ENCODE results near the gene IL10RA. TPM values are rescaled to one million over a fixed set of nuclear protein-coding genes. Genes with fewer than 3 reads are reported as not detected.
"Not testable (repeated sequence)": the region's sequence is repeated elsewhere in the genome, so short reads cannot be mapped to it uniquely, and the experiment has no call there.

The IL10RA gene
- total RNA-seq, 5 donors from 2014 or later (not counting 1 experiment from before 2014, with no cell fraction given) = 195 to 450 (median 375) TPM

DNA sequence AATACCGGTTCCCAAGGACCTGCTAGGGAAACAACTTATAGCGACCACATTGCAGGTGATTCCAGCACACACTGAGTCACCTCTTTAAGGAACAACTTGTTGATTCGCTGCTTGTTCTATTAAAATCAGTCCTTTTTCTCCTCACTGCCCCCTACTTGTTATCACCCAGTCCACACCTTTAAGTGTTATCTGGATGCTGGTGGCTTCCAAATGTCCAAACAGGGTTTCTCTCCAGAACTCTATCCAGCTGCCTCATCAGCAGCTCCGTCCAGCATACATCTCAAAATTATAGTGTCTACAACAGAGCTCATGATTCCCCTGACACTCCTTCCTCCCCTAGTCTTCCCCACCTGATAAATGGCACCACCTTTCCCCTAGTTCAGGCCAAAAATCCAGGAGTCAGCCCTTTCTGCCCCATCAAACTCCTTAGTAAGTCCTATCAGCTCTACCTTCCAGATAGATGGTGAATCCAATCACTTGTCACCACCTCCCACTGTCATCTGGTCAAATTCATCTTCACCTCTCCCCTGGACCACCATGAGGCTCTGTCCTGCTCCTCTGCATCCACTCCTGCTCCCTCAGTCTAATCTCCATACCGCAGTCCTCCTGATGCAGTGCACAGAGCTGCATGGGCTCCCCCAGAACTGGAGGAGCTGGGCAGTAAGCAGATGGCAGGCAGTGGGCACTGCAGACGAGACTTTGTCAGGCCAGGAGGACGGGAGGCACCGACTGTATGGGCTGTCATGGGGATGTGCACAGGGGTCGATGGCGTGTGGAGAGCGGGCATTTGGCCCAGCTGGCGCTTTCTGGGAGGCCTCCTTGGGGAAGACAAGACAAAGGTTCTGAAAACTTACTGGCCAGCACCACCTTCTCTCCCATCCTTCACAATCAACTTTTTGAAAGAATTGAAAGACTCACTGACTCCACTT is 19.3 kb downstream of the IL10RA start:
- CTCF ChIA-PET = interaction anchor here in 1 of 2 donors (0.9 to 1.2 kb wide), 2 partner anchors 13 to 46 kb away, joined by 3 read pairs; no protein-coding TSS in a partner anchor
- WGBS (ENCODE audit: insufficient coverage) = 96% methylated on average over 12 of the region's 12 CpGs
- POLR2A ChIA-PET = interaction anchor here in 1 of 2 donors (0.6 kb wide), 1 partner anchor 780 kb away, joined by 3 read pairs; no protein-coding TSS in a partner anchor

DNA sequence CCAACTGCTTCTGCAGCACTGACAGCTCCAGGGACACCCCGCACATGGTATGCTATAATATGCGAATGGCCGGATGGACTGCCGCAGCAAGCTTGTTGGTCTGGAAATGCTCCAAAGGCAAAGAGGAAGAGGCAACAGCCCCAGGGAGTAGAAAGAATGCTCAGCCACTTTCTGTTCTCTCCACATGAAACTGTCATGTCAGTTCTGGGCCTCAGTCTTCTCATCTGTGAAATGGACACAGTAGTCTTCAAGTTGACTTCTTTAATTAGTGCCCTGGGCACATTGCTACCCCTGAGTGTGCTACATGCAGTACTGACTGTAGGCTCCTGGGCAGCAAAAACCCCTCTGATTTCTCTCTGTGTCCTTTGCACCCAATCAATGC is 19.9 kb downstream of the IL10RA start:
- Histone ChIP-seq H3K9me3 (no peaks in the 10 kb centered on the region), H3K4me1 (ENCODE audit: control insufficient read depth in 1 of 2, extremely low read depth in 1 of 2, insufficient read depth in 2 of 2, low read length in 2 of 2) (peaks cover 50 to 99% of the 10 kb centered on the region in 2 experiments), H3K4me3 (ENCODE audit: control insufficient read depth in 1 of 2, extremely low read depth in 1 of 2, low read length in 1 of 2) (no peak overlapping the region), H3K36me3 (ENCODE audit: control insufficient read depth in 2 of 2, extremely low read depth in 1 of 2, insufficient read depth in 1 of 2, low read length in 1 of 2) (peaks cover 0 to 3% of the 10 kb centered on the region in 2 donors), H3K27me3 (replicated peaks in 1 of 2; ENCODE audit: control insufficient read depth in 2 of 2, extremely low read depth in 1 of 2, insufficient read depth in 2 of 2, low read length in 1 of 2) (no peaks in the 10 kb centered on the region), H3K27ac (ENCODE audit: low read length) (peak overlapping the region; percentile 88)
- Mint-ChIP-seq H3K36me3 (peaks cover 8% of the 10 kb centered on the region), H3K27ac (peak overlapping the region; percentile 99 to 100), H3K27me3 (no peaks in the 10 kb centered on the region), H3K4me1 (peaks cover 94 to 100% (median 99%) of the 10 kb centered on the region in 3 donors), H3K4me3 (peak overlapping the region in 1 of 3 donors; percentile 85), H3K9me3 (peaks cover 0 to 9% (median 3%) of the 10 kb centered on the region in 3 donors)
- ChIA-PET POLR2A (no interaction called here), CTCF (interaction anchor here in 1 of 2 donors (0.9 to 1.2 kb wide), 2 partner anchors 12 to 45 kb away, joined by 3 read pairs; no protein-coding TSS in a partner anchor)
- DNase-seq (no peak), ATAC-seq (replicated peaks in 1 of 4) (no peak)
- 98% methylated on average over 4 of the region's 4 CpGs for WGBS (ENCODE audit: insufficient coverage)

More for the DNA sequence above, 19.3 kb downstream of the IL10RA start:
- no peak for ATAC-seq (replicated peaks in 1 of 4)
- H3K4me3 Mint-ChIP-seq = no peak overlapping the region
- DNase-seq = no peak
- Histone ChIP-seq H3K27me3 (replicated peaks in 1 of 2; ENCODE audit: control insufficient read depth in 2 of 2, extremely low read depth in 1 of 2, insufficient read depth in 2 of 2, low read length in 1 of 2) (no peaks in the 10 kb centered on the region), H3K4me1 (ENCODE audit: control insufficient read depth in 1 of 2, extremely low read depth in 1 of 2, insufficient read depth in 2 of 2, low read length in 2 of 2) (peaks cover 50 to 99% of the 10 kb centered on the region in 2 experiments), H3K9me3 (no peaks in the 10 kb centered on the region), H3K27ac (ENCODE audit: low read length) (peak overlapping the region; percentile 88), H3K4me3 (ENCODE audit: control insufficient read depth in 1 of 2, extremely low read depth in 1 of 2, low read length in 1 of 2) (no peak overlapping the region), H3K36me3 (ENCODE audit: control insufficient read depth in 2 of 2, extremely low read depth in 1 of 2, insufficient read depth in 1 of 2, low read length in 1 of 2) (peaks cover 0 to 10% of the 10 kb centered on the region in 2 donors)
- peaks cover 96 to 100% (median 100%) of the 10 kb centered on the region in 3 donors for H3K4me1 Mint-ChIP-seq
- H3K27me3 Mint-ChIP-seq = no peaks in the 10 kb centered on the region
- peaks cover 0 to 9% (median 3%) of the 10 kb centered on the region in 3 donors for H3K9me3 Mint-ChIP-seq
- peaks cover 9% of the 10 kb centered on the region for H3K36me3 Mint-ChIP-seq
- H3K27ac Mint-ChIP-seq = peak overlapping the region; percentile 99 to 100

DNA sequence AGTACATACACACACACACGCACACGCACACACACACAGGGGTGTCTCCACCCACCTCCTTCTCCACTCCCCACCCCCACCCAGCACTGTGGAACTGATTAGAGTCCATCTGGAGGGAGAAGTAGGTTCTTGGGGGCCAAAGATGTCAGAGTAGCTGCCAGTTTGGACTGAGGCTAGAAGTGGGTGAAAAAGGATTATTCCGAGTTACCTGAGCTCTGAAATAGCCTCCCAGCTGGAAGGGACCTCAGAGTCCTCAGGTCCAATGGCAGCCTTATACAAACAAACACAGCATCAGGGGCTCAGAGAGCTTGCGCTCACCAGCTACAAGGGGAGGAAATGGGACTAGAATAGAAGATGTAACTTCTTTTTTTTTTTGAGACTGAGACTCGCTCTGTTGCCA is 20.8 kb downstream of the IL10RA start:
- ATAC-seq (replicated peaks in 1 of 4) = peak in 1 of 4 experiments; percentile 43
- Mint-ChIP-seq H3K27ac (peak overlapping the region; percentile 99 to 100), H3K9me3 (peaks cover 0 to 9% (median 3%) of the 10 kb centered on the region in 3 donors), H3K4me1 (peaks cover 94 to 100% (median 99%) of the 10 kb centered on the region in 3 donors), H3K36me3 (peaks cover 3% of the 10 kb centered on the region), H3K4me3 (peak overlapping the region; percentile 65 to 85 (median 69)), H3K27me3 (no peaks in the 10 kb centered on the region)
- Histone ChIP-seq H3K27ac (ENCODE audit: low read length) (peak overlapping the region; percentile 88), H3K4me3 (ENCODE audit: control insufficient read depth in 1 of 2, extremely low read depth in 1 of 2, low read length in 1 of 2) (no peak overlapping the region), H3K27me3 (replicated peaks in 1 of 2; ENCODE audit: control insufficient read depth in 2 of 2, extremely low read depth in 1 of 2, insufficient read depth in 2 of 2, low read length in 1 of 2) (no peaks in the 10 kb centered on the region), H3K4me1 (ENCODE audit: control insufficient read depth in 1 of 2, extremely low read depth in 1 of 2, insufficient read depth in 2 of 2, low read length in 2 of 2) (peaks cover 45 to 99% of the 10 kb centered on the region in 2 experiments), H3K9me3 (no peaks in the 10 kb centered on the region), H3K36me3 (ENCODE audit: control insufficient read depth in 2 of 2, extremely low read depth in 1 of 2, insufficient read depth in 1 of 2, low read length in 1 of 2) (no peaks in the 10 kb centered on the region)
- peak in 1 of 35 experiments; percentile 35 for DNase-seq
- WGBS (ENCODE audit: insufficient coverage) = 14% methylated on average over 1 of the region's 5 CpGs
- ChIA-PET POLR2A (interaction anchor here (0.6 kb wide), 3 partner anchors 15 to 678 kb away, joined by 3 to 11 read pairs (median 4); no protein-coding TSS in a partner anchor), CTCF (interaction anchor here (0.6 to 1.0 kb wide), 6 partner anchors 24 to 721 kb away, joined by 3 to 5 read pairs (median 4); no protein-coding TSS in a partner anchor)

DNA sequence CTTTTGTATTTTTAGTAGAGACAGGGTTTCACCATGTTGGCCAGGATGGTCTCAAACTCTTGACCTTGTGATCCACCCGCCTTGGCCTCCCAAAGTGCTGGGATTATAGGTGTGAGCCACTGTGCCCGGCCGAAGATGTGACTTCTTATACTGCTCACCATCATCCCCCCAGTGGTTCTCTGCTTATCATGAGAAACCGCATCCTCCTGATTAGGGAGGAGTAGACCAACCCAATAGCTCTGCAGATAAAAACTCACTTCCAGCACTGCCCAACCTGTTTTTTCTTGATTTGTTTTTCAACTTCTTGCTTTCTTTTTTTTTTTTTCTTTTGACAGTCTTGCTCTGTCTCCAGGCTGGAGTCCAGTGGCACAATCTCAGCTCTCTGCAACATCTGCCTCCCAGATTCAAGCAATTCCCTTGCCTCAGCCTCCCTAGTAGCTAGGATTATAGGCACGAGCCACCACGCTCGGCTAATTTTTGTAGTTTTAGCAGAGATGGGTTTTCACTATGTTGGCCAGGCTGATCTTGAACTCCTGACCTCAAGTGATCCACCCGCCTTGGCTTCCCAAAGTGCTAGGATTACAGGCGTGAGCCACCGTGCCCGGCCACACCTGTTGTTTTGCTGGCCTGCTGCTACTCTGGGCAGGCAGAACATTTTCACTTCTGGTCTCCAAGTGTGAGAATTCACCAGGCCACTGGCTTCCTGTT is 21.5 kb downstream of the IL10RA start:
- ATAC-seq (replicated peaks in 1 of 4) = peak; percentile 37 to 56 (median 48)
- 12% methylated on average over 6 of the region's 11 CpGs for WGBS (ENCODE audit: insufficient coverage)
- Mint-ChIP-seq H3K27ac (peak overlapping the region; percentile 99 to 100), H3K4me3 (peak overlapping the region; percentile 65 to 85 (median 69)), H3K4me1 (peaks cover 94 to 100% (median 99%) of the 10 kb centered on the region in 3 donors)
- Histone ChIP-seq H3K4me1 (ENCODE audit: control insufficient read depth in 1 of 2, extremely low read depth in 1 of 2, insufficient read depth in 2 of 2, low read length in 2 of 2) (peaks cover 39 to 99% of the 10 kb centered on the region in 2 experiments), H3K27ac (ENCODE audit: low read length) (peak overlapping the region; percentile 88), H3K4me3 (ENCODE audit: control insufficient read depth in 1 of 2, extremely low read depth in 1 of 2, low read length in 1 of 2) (peak overlapping the region; percentile 18 to 20)
- POLR2A ChIA-PET = interaction anchor here (0.6 kb wide), 3 partner anchors 14 to 679 kb away, joined by 3 to 11 read pairs (median 4); no protein-coding TSS in a partner anchor
- not testable (repeated sequence) for H3K27me3 ChIP-seq (replicated peaks in 1 of 2; ENCODE audit: control insufficient read depth in 2 of 2, extremely low read depth in 1 of 2, insufficient read depth in 2 of 2, low read length in 1 of 2); H3K9me3 ChIP-seq; H3K9me3 Mint-ChIP-seq; H3K36me3 Mint-ChIP-seq; H3K27me3 Mint-ChIP-seq; H3K36me3 ChIP-seq (ENCODE audit: control insufficient read depth in 2 of 2, extremely low read depth in 1 of 2, insufficient read depth in 1 of 2, low read length in 1 of 2)
- CTCF ChIA-PET = interaction anchor here (0.6 to 1.0 kb wide), 7 partner anchors 24 to 721 kb away, joined by 3 to 5 read pairs (median 3); no protein-coding TSS in a partner anchor
- DNase-seq = peak in 7 of 35 experiments; percentile 27 to 67 (median 37)

DNA sequence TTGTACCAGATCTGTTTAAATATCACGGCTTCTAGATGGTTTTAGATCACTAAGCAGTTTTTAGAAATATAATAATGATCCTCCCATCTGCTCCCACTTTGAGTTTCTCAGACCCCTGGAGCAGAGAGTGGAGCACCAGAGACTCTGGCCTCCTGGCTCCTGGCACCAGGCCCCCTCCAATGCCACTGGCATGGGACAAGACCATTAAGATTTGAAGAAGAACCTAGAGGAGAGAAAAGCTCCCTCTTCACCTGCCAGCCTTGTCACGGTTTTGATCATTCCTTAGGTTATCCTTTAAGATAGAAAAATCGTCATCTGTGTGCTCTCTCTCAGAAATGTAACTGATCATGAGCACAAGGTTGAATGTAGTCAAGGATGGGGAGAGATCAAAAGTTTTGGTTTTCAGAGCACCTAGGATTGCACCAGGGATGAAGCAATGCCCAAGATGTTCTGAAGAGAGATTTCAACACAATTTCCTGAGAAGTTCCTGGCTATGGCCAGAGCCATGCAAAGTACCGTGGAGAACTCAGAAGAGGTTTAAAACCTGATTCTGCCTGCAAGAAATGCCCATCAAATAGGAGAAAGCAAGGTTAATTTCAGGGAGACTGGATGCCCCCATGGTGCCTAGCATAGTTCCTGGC is 22.2 kb downstream of the IL10RA start:
- H3K27ac ChIP-seq (ENCODE audit: low read length) = peak overlapping the region; percentile 88
- H3K4me3 ChIP-seq (ENCODE audit: control insufficient read depth in 1 of 2, extremely low read depth in 1 of 2, low read length in 1 of 2) = peak overlapping the region; percentile 18 to 20
- ChIA-PET POLR2A (no interaction called here), CTCF (interaction anchor here in 1 of 2 donors (0.6 to 0.8 kb wide), 2 partner anchors 43 to 45 kb away, joined by 3 read pairs; no protein-coding TSS in a partner anchor)
- Mint-ChIP-seq H3K36me3 (peaks cover 3% of the 10 kb centered on the region), H3K4me1 (peaks cover 94 to 100% (median 99%) of the 10 kb centered on the region in 3 donors), H3K27me3 (no peaks in the 10 kb centered on the region), H3K4me3 (peak overlapping the region; percentile 65 to 85 (median 69)), H3K9me3 (peaks cover 0 to 9% (median 3%) of the 10 kb centered on the region in 3 donors), H3K27ac (peak overlapping the region; percentile 99 to 100)
- peaks cover 33 to 99% of the 10 kb centered on the region in 2 experiments for H3K4me1 ChIP-seq (ENCODE audit: control insufficient read depth in 1 of 2, extremely low read depth in 1 of 2, insufficient read depth in 2 of 2, low read length in 2 of 2)
- WGBS (ENCODE audit: insufficient coverage) = 60% methylated on average over 2 of the region's 4 CpGs
- H3K9me3 ChIP-seq = no peaks in the 10 kb centered on the region
- DNase-seq (no peak), ATAC-seq (replicated peaks in 1 of 4) (no peak)
- H3K27me3 ChIP-seq (replicated peaks in 1 of 2; ENCODE audit: control insufficient read depth in 2 of 2, extremely low read depth in 1 of 2, insufficient read depth in 2 of 2, low read length in 1 of 2) = no peaks in the 10 kb centered on the region
- H3K36me3 ChIP-seq (ENCODE audit: control insufficient read depth in 2 of 2, extremely low read depth in 1 of 2, insufficient read depth in 1 of 2, low read length in 1 of 2) = no peaks in the 10 kb centered on the region
